Bone marrow (tissue), 2 donors: ENCODE data around the gene CATSPER1.
A peak's percentile ranks its signal among the peaks of the same experiment; 100 is the strongest.

Experiments
- DNase-seq, 2 donors: peaks; one replicate each; lab custom pipeline; 2025; lab: John Stamatoyannopoulos, UW

Gene CATSPER1

DNA sequence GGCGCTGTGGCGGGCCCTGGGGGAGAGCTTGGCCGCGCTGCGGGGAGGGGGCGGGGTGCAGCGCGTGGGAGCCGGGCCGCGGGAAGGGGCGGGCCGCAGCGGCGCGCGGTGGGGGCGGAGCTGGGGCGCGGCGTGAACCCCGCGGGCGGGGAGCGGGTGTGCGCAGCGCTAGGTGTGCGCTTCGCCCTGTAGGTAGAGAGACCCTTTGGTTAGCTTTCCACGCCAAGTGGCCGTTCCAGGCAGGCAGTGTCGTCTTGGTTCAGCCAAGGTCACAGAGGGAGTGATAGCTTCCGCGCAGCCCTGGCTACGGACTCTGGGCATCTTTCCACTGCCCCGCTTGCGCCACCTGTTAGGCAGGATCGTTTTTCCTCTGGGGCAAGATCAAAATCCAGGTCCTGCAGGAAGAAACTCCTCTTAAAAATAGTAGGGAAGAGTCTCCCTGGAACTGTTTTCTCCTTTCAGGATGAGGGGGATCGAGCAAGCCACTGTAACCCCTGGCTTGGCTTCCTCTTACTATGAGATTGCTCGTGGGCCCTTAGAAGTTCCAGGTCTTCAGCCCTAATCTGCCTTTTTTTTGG lies 23.5 kb downstream of the CATSPER1 start:
- DNase-seq, result peak in 1 of 2 donors; percentile 37

DNA sequence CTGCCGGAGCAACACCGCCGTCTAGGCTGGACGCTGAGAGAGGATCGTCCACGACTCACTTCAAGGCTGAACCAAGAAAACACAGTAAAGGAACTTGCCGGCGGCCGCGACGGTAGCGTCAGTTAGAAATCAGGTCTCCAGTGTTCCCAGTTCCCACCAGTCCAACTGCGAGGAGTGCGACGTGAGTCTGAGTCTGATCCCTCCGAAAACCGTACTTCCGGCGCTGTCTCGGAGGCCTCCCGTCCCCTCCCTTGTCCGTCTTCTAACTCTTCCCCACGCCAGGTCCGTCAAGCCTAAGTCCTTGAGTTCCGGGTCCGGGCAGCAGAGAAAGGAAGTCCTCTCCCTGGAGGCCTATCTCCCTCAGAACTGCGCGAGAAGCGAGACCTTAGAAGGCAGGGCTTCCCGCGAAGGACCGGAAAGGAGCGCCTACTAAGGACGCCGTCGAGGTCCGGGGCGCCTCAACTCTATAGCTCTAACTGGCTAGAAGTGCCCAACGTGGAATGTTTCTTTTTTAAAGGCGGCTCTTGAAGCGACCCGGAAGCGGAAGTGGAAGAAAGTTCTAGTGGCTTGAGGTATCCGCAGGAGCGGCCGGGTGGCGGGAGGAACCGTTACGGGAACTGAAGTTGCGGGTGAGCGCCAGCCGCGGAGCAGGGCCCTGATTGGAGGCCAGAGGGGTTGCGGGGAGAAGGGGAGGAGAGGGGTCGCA lies 24.2 kb downstream of the CATSPER1 start, which contains the start of the genes BANF1 and EIF1AD:
Gene BANF1, plus strand, starts transcription at position 562 of the 706 bp plus-strand sequence. CDS start 748 bp downstream, outside the sequence.
Gene EIF1AD, minus strand, starts transcription at position 216 of the 706 bp plus-strand sequence. CDS start 1,768 bp downstream, outside the sequence.
- peak; percentile 92 to 100 for DNase-seq

DNA sequence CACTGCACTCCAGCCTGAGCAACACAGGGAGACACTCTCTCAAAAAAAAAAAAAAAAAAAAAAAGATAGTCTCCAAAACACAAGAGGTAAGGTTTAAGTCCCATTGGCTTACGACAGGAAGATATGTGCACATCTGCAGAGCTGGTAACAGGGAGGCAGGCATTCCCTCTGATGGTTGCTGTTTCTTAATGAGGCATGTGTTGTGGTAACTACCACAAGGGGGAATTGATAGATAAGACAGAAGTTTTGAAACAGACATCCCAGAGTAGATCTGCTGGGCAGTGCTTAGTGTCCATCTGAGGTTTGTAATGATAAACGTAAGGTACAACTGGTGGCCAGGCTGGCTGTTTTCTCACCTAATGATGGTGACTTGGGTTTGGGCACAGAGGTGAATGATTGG lies 29.0 kb downstream of the CATSPER1 start:
- DNase-seq, result no peak

DNA sequence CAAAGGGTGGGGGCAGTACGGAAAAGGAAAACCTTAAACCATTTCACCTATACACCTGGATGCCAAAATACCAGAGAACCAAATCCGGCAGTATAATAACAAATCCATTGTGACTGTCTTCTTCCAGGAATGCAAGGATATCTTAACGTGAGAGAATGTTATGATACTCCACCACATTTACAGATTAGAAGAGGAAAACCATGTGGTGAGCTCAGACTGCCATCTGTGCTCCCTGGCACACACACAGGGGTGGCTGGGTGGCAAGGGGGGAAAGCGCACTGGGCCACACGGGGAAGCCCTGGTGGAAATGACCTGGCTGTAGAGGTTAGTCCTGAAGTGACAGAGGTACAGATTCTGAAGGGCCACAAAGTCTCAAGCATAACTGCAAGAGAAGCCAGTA lies 34.2 kb downstream of the CATSPER1 start:
- no peak for DNase-seq

DNA sequence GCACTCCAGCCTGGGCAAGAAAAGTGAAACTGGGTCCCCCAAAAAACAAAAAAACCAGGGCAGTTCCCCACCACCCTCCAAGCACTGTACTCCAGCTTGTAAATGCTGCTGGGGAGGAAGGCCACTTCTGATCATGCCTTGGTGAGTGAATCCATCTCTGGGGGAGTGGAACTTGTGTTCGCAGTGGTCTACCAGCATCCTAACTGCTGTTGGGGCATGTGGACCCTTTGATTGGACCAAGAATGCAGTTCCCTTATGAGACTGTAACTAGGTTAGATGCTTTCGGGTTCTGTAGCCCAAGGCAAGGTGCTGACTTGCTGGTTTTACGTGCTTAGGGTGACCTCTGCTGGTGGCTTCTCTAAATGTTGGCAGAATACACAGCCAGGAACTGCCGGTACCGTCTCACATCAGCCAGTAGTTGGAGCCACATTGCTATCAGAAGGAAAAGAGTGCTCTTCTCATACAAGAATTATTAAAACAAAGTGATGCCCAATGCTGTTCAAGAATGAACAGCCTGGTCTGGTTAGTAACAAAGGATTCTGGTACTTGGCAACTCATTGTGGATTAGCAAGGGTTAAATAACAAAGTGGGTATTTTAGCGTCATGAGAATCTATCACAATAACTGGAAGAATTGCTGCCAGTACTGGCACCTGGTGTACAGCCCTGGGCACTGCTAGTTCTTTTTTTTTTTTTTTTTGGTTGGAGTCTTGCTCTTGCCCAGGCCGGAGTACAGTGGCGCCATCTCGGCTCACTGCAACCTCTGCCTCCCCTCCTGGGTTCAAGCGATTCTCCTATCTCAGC lies 37.3 kb downstream of the CATSPER1 start:
- DNase-seq, result peak; percentile 51 to 97

DNA sequence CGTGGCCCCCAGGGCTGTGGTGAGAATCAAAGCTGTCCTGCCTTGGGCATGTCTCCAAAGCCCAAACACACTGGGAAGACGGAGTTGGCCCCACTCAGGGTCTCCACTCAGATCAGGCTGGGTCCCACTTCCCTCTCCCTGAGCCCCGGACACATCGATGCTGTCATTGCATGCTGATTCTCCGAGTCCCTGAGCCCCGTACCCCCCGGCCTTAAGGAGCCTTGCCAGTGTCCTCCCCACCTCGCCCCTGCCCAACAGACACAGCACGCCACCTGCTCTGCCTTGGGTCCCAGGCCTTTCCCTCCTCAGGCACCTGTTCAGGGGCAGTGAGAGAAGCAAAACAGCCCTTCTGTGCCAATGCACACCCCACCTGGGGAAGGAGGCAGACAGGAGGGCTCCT lies 38.9 kb downstream of the CATSPER1 start:
- no peak for DNase-seq

DNA sequence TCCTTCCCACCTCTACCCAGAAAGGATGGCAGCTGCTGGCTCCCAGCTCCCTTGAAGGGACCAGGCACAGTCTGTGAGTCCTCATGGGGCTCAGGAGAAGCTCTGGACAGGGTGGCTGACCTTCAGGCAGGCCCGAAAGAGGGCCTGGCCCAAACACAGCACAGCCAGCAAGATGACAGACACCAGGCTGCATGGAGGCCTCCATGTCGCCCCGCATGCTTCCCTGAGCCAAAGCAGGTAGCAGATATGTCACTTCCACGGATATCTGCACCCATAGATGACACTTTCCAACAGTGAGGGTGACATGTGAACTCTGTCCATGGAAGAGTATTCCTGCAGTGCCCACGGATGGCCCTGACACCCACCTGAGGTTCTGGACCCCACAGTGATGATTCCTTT lies 42.7 kb downstream of the CATSPER1 start:
- DNase-seq, result no peak

DNA sequence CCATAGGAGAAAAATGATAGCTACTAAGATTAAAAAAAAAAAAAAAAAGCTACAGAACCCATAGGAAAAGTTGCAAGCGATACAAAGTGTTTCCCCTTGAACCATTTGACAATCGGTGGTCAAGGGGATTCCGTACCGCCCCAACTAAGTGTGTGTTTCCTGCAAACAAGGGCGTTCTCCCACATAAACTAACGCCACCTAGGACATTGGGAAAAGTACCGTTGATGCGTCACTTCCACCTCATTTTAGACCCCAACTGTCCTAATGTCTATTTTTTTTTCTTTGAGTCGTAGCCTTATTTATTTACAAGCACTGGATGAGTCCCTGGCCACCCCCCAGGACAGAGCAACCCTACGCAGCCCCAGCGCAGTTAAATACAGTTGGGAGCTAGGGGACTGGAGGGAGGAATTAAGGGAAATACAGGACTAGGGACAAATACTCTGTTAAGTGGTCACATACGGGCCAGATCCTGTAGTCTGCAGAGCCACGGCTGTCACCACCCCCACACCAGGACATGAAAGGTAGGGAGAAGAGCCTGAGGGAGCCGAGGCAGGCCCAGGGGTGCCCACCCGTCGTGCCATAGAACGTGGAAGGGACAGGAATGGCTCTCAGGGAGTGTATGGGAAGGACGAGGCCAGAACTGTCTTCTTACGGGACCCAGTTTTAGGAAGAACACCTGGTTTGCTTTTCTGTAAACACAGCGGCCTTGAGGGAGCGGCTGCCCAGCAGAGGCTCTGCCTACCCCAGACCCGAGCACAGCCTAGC lies 43.3 kb downstream of the CATSPER1 start:
- no peak for DNase-seq

DNA sequence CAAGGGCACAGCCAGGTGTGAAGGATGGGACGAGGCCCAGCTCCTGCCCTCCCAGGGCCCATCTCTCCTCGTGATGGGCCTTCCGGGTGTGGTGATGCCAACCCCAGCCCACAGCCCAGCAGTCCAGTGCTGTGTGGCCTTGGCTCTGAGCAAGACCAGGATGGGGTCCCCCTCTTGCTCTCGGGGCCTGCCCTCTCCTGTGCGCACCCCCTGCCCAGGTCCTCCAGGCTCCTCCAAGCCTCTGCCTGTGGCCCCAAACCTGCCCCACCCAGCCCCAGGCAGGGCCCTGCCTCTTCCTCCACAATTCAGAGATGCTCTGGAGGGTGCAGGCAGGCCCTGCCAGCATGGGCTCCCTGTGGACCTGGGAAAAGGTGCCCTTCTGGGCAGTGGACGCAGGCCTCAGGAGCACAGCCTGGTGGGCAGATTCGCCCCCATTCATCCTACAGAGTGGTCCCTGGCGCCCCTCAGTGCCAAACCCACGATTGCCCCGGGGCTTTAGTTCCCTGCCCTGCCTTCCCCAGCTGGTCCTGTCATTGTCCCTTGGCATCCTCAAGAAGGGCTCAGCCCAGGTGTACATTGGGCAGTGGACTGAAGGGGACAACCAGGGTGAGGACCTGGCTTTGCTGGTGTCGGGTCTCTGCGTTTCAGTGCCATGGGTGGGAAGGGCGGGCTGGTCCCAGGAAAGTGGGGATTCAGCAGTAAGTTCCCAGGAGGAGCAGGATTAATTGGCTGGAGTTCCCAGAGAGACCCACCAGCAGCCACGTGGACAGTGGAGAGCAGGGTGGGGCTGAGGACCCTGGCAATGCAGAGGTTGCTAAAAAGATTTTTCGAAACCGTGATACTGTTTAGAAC lies 44.1 kb downstream of the CATSPER1 start:
- DNase-seq, result no peak

DNA sequence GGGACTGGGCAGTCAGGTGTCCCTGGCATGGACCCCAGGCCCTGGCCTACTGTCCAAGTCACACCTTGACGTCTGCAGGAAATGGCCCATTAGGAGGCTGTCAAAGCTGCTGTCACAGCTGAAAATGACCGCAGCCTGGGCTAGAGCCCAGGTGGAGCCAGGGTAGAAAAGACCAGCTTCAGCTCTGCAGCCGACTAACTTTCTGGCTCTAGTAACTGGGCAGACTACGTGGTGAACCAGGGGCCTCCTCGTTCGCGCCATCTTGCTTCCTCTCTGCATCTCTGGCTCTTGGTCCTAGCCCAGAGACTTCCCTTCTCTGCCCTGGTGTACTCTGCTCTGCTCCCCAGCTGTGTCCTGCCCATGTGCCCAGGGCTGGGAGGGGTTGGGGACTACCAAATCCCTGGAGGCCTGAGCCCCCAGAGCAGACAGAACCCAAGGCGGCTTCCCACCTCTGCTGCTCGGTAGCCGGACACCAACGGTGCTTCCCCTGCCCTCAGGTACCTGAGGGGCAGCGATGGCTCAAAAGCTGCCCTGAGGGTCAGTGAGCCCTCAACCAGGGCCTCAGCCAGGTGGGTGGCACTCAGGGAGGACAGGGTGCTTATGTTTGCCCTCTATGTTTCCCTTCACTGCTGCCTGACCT lies 45.1 kb downstream of the CATSPER1 start:
- no peak for DNase-seq

DNA sequence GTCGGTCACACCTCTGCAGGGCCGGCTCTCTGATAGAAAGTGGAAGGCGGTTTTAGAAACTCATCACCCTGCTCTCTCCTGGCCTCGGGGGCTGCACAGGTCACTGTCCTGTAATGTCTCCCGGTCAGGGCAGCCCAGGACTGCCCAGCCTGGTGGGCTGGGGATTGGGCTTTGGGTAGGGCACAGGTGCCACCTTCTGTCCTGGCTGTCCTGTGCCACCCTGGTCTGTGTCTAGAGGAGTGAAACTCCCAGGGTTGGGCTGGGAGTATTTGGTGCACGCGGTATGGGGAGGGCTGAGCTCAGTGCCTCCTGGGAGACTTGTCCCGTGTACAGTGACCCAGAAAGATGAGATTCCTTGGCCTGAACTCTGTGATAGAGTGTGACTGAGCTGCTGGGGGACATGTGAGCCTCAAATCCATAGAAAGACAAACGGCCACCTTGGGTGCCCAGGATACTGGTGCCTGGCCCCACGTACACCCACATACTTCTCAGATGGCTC lies 47.0 kb downstream of the CATSPER1 start:
- DNase-seq, result no peak

DNA sequence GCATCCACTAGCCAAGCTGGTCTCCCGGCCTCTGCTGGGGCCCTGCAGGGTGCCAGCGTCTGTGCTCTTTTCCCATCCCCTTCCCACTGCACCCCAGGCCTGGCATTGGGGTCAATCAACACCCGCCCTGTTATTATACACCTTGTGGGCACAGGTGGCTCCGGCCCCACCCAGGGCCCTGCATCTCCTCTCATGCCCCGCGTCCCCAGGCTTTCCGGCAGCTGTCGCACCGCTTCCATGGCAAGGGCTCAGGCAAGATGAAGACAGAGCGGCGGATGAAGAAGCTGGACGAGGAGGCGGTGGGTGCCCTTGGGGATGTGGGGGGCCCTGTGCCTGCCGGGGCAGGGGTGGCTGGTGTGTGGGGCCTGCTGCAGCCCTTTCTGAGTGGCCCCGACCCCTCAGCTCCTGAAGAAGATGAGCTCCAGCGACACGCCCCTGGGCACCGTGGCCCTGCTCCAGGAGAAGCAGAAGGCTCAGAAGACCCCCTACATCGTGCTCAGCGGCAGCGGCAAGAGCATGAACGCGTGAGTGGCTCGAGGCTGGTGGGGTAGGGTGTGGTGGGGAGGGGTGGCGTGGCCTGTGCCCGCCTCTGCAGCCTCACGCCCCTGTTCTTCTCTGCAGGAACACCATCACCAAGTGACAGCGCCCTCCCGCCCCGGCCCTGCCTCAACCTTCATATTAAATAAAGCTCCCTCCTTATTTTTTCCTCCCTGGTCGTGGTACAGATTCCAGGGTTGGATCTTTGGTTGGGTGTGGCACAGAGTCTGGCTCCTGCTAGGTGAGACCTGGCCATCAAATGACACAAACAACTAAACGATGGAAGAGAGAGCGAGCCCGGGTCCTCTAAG lies 47.7 kb downstream of the CATSPER1 start:
- no peak for DNase-seq

DNA sequence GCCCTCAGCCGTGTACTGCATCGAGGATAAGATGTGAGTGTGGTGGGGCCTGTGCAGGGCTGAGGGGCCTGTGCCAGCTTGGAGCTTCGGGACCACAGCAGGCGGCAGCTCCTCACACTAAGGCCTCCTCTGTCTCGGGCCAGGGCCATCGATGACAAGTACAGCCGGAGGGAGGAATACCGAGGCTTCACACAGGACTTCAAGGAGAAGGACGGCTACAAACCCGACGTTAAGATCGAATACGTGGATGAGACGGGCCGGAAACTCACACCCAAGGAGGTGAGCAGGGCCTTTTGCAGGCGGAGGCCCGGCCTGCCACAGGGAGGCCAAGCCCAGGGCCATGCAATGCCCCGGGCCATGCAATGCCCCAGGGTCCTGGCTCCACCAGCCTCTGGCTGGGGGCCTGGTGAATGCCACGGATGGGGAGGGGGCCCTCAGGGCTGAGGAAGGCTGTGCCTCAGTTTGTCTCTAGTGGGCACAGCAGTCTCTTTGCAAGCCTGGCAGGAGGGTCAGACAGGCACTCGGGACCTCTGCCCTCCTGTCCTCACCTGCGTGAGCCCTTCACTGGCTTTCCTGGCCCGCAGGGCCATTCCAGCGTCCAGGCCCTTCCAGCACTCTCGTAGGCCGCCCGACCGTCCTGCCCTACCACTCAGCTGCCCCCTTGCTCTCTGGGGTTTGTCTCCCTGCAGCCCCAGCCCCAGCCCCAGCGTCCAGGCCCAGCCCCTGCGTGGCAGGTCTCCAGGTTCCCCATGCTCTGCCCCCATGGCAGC lies 48.5 kb downstream of the CATSPER1 start:
- no peak for DNase-seq

DNA sequence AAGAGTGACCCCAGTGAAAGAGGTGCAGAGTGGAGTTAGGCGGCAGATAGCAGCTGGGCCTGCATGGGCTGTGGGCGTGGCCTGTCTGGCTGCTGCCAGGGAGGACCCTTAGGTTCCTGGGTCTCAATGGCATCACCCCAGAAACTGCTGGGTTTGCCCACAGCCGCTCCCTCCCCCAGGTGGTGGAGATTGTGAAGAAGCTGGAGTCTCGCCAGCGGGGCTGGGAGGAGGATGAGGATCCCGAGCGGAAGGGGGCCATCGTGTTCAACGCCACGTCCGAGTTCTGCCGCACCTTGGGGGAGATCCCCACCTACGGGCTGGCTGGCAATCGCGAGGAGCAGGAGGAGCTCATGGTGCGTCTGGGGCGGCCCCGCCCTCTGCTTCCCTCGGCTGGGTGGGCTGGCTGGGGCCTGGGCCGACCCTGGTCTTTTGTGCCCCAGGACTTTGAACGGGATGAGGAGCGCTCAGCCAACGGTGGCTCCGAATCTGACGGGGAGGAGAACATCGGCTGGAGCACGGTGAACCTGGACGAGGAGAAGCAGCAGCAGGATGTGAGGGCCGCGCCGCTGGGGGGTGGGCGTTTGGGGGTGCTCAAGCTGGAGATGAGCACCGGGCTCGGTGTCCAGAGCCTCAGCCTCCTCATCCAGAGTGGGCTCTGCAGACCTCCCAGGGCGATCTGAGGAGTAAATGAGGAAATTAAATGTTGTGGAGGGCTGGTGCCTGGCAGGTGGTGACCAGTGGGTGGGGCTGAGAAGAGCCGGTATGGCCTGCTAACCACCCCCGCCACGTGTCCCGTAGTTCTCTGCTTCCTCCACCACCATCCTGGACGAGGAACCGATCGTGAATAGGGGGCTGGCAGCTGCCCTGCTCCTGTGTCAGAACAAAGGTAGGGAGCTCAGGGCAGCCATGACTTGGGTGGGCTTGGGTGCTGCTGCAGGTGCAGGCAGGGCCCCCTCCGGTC lies 49.8 kb downstream of the CATSPER1 start:
- DNase-seq, result no peak

DNA sequence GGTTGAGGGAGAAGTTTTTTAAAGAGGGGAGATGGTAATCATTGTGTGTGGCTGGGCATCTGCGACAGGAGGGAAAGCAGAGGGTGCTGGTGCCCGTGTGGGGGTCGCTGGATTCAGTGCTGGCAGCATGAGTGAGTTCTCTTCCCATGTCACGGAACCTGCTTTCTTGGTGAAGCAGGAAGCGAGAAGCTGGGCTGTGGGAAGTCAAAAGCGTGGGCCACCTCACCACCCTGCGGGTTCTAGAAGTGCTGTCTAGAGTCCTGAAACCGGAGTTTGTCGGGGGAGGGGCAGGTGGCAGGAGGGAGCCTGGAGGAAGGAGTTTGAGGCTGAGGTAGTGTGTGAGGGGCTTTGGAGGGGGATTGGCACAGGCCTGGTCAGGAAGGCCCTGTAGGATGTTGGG lies 50.5 kb downstream of the CATSPER1 start:
- DNase-seq, result no peak

DNA sequence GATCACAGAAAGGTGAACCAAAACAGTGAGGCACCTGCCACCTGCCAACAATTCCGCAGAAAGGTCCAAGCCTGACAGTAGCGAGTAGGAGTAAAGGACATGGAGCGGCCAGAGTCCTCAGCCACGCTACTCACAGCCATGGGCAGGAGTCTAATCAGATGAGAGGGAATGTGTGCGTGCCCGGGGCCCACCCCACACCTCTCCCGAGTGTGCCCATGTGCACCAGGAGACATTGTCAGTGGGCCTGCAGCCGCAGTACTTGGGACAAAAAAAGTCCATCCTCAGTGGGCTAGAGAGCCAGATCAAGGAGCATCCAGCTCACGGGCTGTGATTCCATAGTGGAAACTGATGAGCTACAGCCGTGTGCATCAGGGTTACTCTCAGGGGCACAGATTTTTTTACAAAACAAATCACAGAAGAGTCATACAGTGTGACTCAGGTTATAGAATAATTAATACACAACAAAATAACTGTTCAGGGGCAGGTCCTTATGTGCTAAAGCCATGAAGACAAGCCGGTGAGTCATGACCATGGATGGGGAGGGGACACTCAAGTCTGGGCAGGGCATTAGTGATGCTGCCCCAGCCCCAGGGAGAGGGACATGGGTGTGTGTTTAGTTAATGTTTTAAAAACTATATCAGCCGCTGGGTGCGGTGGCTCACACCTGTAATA lies 52.7 kb downstream of the CATSPER1 start:
- no peak for DNase-seq

DNA sequence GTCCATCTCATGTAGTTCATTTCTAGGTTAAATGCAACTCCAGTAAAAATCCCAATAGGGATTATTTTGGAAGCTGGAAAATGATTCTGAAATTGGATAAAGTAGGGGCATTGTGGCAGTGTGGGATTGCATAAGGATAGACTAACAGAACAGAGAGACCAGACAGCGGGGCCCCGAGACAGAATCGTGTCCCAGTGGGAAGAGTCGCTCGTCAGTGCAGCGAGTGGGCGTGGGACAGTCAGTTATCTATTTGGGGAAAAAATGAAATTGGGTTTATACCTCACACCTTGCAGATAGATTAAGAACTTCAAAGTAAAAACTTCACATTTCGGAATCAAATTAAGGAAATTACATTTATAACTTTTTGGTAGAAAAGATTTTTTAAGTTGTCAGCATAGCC lies 54.2 kb downstream of the CATSPER1 start:
- no peak for DNase-seq
